ENCODE data around the gene CCDC9.

- TF ChIP-seq CTCF (IDR thresholded peaks at IDR 0.05; ENCODE audit: low read depth, low read length), result peak; percentile 97
- no peak for TF ChIP-seq EZH2phosphoT487 (IDR thresholded peaks at IDR 0.05; ENCODE audit: low read depth)
Observed at GRCh38 chr19:47247308-47247990, 8.9 kb upstream of the CCDC9 start.

Data from OCI-LY3 (cell line).